Prostate gland (tissue), 2 donors: ENCODE measurements around the gene ENDOV.

Source experiments
- POLR2A ChIP-seq: fragments of 450-650 bp; IDR thresholded peaks from one replicate; pipeline ENCODE4 v1.6.1; 2016; ENCODE audit warnings: antibody characterized with exemption, mild to moderate bottlenecking
- TF ChIP-seq, protein P1 (sequence below), 4 experiments: fragments of 200-600 bp in 2 of 4; fragments of 450-650 bp in 2 of 4; sonication (generic) in 2 of 4; IDR thresholded peaks; 1 replicate in 3 of 4; 2 replicates in 1 of 4; pipeline ENCODE4 v1.5.1; 2016 to 2019; ENCODE audit warnings: antibody characterized with exemption in 4 of 4, mild to moderate bottlenecking in 2 of 4, moderate library complexity in 2 of 4

DNA sequence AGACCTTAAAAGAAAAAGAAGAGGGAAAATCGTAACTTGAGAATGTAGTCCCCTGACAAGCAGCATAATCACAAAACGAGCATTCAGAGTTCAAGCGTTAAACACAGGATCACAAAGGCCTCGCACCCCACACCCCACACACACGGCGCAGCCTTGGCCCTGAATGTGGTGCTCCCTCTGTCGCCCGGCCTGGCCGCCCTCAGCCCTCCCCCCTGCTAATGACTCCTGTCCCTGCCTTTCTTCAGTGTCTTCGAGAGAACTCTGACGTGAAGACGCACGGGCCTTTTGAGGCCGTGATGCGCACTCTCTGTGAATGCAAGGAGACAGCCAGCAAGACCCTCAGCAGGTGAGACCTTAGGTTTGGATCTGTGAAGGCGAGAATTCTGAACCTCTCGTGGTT lies 47.5 kb upstream of the ENDOV start:
- TF ChIP-seq POLR2A: no peak
- TF ChIP-seq, protein P1, sequence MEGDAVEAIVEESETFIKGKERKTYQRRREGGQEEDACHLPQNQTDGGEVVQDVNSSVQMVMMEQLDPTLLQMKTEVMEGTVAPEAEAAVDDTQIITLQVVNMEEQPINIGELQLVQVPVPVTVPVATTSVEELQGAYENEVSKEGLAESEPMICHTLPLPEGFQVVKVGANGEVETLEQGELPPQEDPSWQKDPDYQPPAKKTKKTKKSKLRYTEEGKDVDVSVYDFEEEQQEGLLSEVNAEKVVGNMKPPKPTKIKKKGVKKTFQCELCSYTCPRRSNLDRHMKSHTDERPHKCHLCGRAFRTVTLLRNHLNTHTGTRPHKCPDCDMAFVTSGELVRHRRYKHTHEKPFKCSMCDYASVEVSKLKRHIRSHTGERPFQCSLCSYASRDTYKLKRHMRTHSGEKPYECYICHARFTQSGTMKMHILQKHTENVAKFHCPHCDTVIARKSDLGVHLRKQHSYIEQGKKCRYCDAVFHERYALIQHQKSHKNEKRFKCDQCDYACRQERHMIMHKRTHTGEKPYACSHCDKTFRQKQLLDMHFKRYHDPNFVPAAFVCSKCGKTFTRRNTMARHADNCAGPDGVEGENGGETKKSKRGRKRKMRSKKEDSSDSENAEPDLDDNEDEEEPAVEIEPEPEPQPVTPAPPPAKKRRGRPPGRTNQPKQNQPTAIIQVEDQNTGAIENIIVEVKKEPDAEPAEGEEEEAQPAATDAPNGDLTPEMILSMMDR (IDR thresholded peaks at IDR 0.05): no peak
